Neural crest cell (in vitro differentiated cells): ENCODE results near the gene ENTPD8. TPM values are rescaled to one million over a fixed set of nuclear protein-coding genes. Genes with fewer than 3 reads are reported as not detected.

ENCODE experiments used
- DNase-seq: peaks from one replicate; pipeline ENCODE4 v3.0.0; 2021; ENCODE audit warnings: low read depth, mixed read lengths, low spot score
- H3K27ac Mint-ChIP-seq: one replicate; pipeline ENCODE4 v1.8.0; 2021; ENCODE audit warnings: mild to moderate bottlenecking, mixed read lengths; ENCODE audit not compliant: unreplicated experiment
- H3K27me3 Mint-ChIP-seq: 2 replicates; pipeline ENCODE4 v1.8.0; 2021; ENCODE audit warnings: low read depth, mild to moderate bottlenecking, mixed read lengths
- H3K36me3 Mint-ChIP-seq: 2 replicates; pipeline ENCODE4 v1.8.0; 2021; ENCODE audit warnings: low read depth, mild to moderate bottlenecking, mixed read lengths
- H3K4me1 Mint-ChIP-seq: 2 replicates; pipeline ENCODE4 v1.8.0; 2021; ENCODE audit warnings: mixed read lengths
- H3K4me3 Mint-ChIP-seq: one replicate; pipeline ENCODE4 v1.8.0; 2021; ENCODE audit warnings: mild to moderate bottlenecking, mixed read lengths
- H3K9me3 Mint-ChIP-seq: 2 replicates; pipeline ENCODE4 v1.8.0; 2021; ENCODE audit warnings: mixed read lengths
- CTCF ChIP-seq: fragments of 200-600 bp; sonication (generic); conservative IDR thresholded peaks from 2 replicates; pipeline ENCODE4 v1.5.0; 2021; ENCODE audit warnings: antibody characterized with exemption, mild to moderate bottlenecking
- total RNA-seq: library from RNA; stranded (reverse); gene quantifications from 2 replicates; pipeline ENCODE4 v1.2.1, GENCODE V29; 2021

The ENTPD8 gene
- total RNA-seq, 1 donor from 2014 or later = 0.12 TPM

GRCh38 chr9:137430723-137431415, 10.3 kb downstream of the ENTPD8 start:
- no peak for TF ChIP-seq CTCF
- no peak for DNase-seq
- no peaks in the 10 kb centered on the region for H3K27me3 Mint-ChIP-seq
- no peak overlapping the region for H3K27ac Mint-ChIP-seq
- no peaks in the 10 kb centered on the region for H3K9me3 Mint-ChIP-seq
- no peak overlapping the region for H3K4me3 Mint-ChIP-seq
- no peaks in the 10 kb centered on the region for H3K4me1 Mint-ChIP-seq
- H3K36me3 Mint-ChIP-seq = no peaks in the 10 kb centered on the region

GRCh38 chr9:137429974-137430722, 11.0 kb downstream of the ENTPD8 start:
- Mint-ChIP-seq H3K36me3 (no peaks in the 10 kb centered on the region), H3K4me1 (no peaks in the 10 kb centered on the region), H3K27ac (no peak overlapping the region), H3K27me3 (no peaks in the 10 kb centered on the region), H3K4me3 (no peak overlapping the region), H3K9me3 (no peaks in the 10 kb centered on the region)
- no peak for TF ChIP-seq CTCF
- DNase-seq = no peak

- no peak overlapping the region for H3K27ac Mint-ChIP-seq
- H3K4me3 Mint-ChIP-seq = no peak overlapping the region
- no peak for DNase-seq
- TF ChIP-seq CTCF = no peak
- no peaks in the 10 kb centered on the region for H3K9me3 Mint-ChIP-seq
- no peaks in the 10 kb centered on the region for H3K27me3 Mint-ChIP-seq
- no peaks in the 10 kb centered on the region for H3K4me1 Mint-ChIP-seq
- no peaks in the 10 kb centered on the region for H3K36me3 Mint-ChIP-seq
Observed at GRCh38 chr9:137429546-137429890, 11.6 kb downstream of the ENTPD8 start.

GRCh38 chr9:137428841-137429545, 12.2 kb downstream of the ENTPD8 start:
- H3K4me1 Mint-ChIP-seq = no peaks in the 10 kb centered on the region
- no peak overlapping the region for H3K4me3 Mint-ChIP-seq
- peaks cover 3% of the 10 kb centered on the region for H3K27me3 Mint-ChIP-seq
- TF ChIP-seq CTCF = no peak
- no peak overlapping the region for H3K27ac Mint-ChIP-seq
- H3K9me3 Mint-ChIP-seq = no peaks in the 10 kb centered on the region
- no peaks in the 10 kb centered on the region for H3K36me3 Mint-ChIP-seq
- no peak for DNase-seq

- no peak for TF ChIP-seq CTCF
- Mint-ChIP-seq H3K4me3 (no peak overlapping the region), H3K9me3 (no peaks in the 10 kb centered on the region), H3K4me1 (no peaks in the 10 kb centered on the region), H3K27ac (no peak overlapping the region), H3K27me3 (peaks cover 3% of the 10 kb centered on the region), H3K36me3 (no peaks in the 10 kb centered on the region)
- DNase-seq = no peak
Observed at GRCh38 chr9:137428311-137428630, 12.9 kb downstream of the ENTPD8 start.
